T47D (cell line): ENCODE data around the gene GREB1.
A peak's percentile ranks its signal among the peaks of the same experiment; 100 is the strongest.

Experiments used
- DNase-seq, 2 experiments: peaks; one replicate each; pipeline versions ENCODE4 v3.0.0 to v3.0.0-alpha.2; 2011 to 2012; ENCODE audit warnings: low read depth in 1 of 2, low spot score in 1 of 2
- JUND ChIP-seq: IDR thresholded peaks from 2 replicates; pipeline ENCODE4 v1.6.1; 2012; ENCODE audit warnings: low read depth
- in situ Hi-C: cut with HindIII; loops from 2 replicates; pipeline ENCODE4 v1.10.0; 2016; ENCODE audit warnings: low sequenced_read_pairs, low pct_unique_long_range_greater_than_20kb

The GREB1 gene

GRCh38 chr2:11559066-11559785 lies 25.4 kb downstream of the GREB1 start:
- DNase-seq, result peak in 1 of 2 experiments; percentile 65
- TF ChIP-seq JUND, result no peak
- in situ Hi-C loops, result no loop called here

- no peak for DNase-seq
- no peak for TF ChIP-seq JUND
- in situ Hi-C loops, result no loop called here
Measured at GRCh38 chr2:11559786-11560155, 25.9 kb downstream of the GREB1 start.

GRCh38 chr2:11560806-11561205 lies 27.0 kb downstream of the GREB1 start:
- in situ Hi-C loops, result no loop called here
- no peak for TF ChIP-seq JUND
- DNase-seq, result no peak

DNA sequence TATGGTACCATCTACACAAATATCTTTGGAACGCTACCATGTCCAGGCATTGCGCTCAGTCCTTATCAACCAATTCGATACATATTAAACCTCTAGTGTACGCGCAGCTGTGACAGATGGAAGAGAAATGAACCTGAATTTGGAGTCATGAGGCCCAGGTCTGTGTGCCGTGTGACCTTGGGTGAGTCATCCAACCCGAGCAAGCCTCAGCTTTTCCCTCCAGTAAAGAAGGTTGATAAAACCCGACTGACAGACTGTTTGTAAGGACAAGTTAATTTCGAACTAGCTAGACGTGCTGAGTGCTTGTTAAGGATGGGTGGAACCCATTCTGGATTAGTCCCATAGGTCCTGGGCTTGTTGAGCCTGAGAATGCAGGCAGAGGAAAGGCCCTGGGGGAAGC lies 28.2 kb downstream of the GREB1 start:
- TF ChIP-seq JUND, result no peak
- in situ Hi-C loops, result no loop called here
- no peak for DNase-seq

- no peak for DNase-seq
- in situ Hi-C loops, result no loop called here
Measured at GRCh38 chr2:11562476-11562875, 28.6 kb downstream of the GREB1 start.

DNA sequence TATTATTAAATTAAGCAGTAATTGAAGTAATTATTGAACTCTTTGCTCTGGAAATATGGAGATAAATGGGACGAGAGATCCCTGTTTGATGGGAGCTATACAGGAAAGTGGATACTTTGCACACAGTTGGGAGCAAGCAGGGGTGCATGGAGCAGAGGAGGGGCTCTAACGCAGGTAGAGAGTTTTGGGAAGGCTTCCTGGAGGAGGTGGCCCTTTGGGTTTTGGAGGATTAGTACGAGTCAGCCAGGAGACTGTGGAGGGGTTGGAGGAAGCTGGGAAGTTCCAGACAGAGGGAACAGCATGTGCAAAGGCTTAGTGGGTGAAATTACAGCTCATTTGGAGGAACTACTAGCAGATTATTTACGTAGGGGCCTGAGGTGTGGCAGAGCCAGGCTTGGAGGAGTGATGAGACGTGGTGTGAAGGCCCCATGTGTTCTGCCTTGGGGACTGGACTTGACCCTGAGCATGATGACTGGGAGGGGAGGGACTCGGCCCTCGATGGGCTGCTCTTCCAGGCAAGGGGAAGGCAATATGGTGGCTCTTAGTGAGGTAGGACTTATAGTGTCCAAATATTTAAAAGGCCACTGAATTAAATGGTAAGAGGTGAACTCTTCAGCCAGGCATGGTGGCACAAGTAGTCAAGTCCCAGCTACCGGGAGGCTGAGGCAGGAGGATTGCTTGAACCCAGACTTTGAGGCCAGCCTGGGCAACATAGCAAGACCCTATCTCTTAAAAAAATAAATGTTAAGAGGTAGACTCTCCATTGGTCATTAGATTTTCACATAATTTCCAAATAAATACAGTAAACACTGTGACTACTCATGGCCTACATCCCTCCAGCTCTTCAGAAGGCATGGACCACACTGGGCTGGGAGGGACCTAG lies 30.2 kb downstream of the GREB1 start:
- no peak for TF ChIP-seq JUND
- in situ Hi-C loops, result no loop called here

More at GRCh38 chr2:11562476-11562875, 28.6 kb downstream of the GREB1 start:
- no peak for TF ChIP-seq JUND

DNA sequence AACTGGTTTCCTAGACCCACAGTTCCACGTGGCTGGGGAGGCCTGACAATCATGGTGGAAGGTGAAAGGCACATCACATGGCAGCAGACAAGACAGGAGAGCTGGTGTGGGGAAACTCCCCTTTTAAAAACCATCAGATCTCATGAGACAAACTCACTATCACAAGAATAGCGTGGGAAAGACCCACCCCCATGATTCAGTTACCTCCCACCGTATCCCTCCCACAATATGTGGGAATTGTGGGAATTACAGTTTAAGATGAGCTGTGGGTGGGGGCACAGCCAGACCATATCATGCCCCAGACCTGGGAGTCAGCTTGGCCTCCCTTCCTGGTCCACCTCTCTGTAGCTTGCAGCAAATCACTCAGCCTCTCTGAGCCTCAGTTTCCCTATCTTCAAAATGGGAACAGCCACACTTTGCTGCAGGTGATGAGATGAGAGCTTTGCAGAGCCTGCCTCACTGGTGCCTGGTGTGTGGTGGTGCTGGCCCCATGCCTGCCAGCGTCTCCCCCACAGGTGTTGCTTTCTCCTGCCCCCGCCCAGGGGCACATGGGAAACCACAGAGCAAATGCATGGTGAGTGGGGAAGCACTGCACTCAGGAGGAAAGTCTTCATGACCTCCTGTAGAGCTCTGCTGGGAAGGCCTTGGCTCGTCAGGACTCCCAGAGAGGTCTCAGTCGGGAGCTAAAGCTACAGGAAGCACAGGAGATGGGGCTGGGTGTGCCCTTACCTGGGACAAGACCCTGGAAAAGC lies 31.1 kb downstream of the GREB1 start:
- TF ChIP-seq JUND, result no peak
- no peak for DNase-seq
- in situ Hi-C loops, result no loop called here

More for the DNA sequence above, 30.2 kb downstream of the GREB1 start:
- DNase-seq, result no peak

DNA sequence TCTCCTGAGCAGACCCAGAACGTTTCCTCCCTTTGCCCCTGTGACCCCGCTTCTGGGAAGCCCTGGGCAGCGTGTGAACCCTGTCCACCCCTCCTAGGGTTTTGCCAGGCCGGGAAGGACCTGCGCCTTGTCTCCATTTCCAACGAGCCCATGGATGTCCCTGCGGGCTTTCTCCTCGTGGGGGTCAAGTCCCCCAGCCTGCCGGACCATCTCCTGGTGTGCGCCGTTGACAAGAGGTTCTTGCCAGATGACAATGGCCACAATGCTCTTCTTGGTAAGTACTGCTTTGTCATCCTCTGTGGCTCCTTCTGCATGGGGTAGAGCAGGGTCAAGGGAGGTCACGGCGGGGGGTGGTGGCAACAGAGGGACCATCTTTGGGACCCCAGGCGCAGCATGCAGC lies 32.5 kb downstream of the GREB1 start:
- DNase-seq, result no peak
- no peak for TF ChIP-seq JUND
- in situ Hi-C loops, result no loop called here

DNA sequence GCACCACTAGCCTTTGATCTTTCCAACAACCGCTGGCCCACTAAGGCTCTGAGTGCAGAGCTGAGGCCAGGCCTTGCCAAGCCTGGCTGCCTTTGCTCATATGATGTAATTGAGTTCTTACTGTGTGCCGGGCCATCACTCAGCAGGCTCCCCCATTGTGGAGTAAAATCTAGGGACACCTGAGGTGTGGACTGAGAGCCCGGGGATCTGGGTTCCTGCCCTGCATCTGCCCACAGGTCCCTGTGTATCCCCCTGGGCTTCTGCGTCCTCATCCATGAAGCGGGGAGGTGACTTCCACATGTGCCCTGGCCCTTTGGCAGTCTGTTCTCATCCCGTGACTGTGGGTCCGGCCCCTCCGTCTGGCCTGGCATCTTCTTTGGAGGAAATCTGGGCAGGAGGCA lies 33.8 kb downstream of the GREB1 start:
- in situ Hi-C loops, result no loop called here
- TF ChIP-seq JUND, result no peak
- no peak for DNase-seq

- no peak for TF ChIP-seq JUND
- in situ Hi-C loops, result no loop called here
- DNase-seq, result no peak
Measured at GRCh38 chr2:11568436-11568835, 34.6 kb downstream of the GREB1 start.

GRCh38 chr2:11569636-11570035 lies 35.8 kb downstream of the GREB1 start:
- no peak for DNase-seq
- in situ Hi-C loops, result no loop called here
- TF ChIP-seq JUND, result no peak

DNA sequence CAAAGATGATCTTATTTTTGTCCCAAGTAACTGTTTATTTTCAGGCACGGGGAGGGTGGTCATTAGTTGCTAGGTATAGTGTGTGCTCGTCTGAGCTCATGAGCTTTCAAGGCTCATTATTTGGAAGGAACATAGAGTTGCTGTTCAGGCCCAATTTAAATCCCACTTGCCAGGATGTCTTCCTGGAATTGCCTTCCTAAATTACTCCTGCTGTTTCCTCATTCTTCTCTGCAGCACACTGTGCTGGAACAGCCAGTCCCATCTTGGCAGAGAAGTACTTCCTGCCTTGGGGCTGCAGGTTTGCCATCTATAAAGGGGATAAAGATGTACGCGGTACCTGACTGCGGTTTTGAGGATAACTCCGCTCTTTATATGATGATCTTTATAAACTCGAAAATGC lies 37.3 kb downstream of the GREB1 start:
- in situ Hi-C loops, result no loop called here
- no peak for TF ChIP-seq JUND
- peak in 1 of 2 experiments; percentile 37 for DNase-seq

GRCh38 chr2:11572996-11573395 lies 39.2 kb downstream of the GREB1 start:
- no peak for TF ChIP-seq JUND
- DNase-seq, result no peak
- in situ Hi-C loops, result no loop called here
